Stimulated activated CD4-positive, alpha-beta T cell treated with anti-CD3 and anti-CD28 coated beads, Interleukin-2, amount 100 ng/mL, for 24 hours (primary cell): ENCODE data around the gene MBNL3.
"Not testable (repeated sequence)": the region's sequence is repeated elsewhere in the genome, so short reads cannot be mapped to it uniquely, and the experiment has no call there.

Experiments used
- DNase-seq, 2 donors: peaks; one replicate each; pipeline ENCODE4 v3.0.0-alpha.2; 2020

Gene MBNL3

GRCh38 chrX:132367984-132368383 lies 120.9 kb downstream of the MBNL3 start:
- no peak for DNase-seq

DNA sequence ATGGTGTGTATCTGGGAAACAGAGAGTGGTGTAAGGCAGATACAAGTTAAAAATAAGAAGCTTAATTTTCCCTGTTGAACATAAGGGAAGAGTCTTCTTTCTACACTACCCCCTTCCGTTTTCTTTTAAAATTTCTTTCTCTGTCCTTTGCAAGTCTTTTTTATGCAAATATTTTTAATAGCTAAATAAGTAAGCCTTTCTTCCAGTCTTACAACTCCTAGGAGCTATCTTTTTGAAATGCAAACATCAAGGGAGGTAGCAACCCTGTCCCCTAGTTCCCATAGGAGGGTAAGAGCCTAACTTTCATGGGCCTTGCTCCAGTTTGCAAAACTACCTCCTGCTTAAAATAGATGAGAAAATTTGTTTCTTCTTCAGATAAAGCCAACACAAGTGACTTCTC lies 121.5 kb downstream of the MBNL3 start:
- DNase-seq, result no peak

DNA sequence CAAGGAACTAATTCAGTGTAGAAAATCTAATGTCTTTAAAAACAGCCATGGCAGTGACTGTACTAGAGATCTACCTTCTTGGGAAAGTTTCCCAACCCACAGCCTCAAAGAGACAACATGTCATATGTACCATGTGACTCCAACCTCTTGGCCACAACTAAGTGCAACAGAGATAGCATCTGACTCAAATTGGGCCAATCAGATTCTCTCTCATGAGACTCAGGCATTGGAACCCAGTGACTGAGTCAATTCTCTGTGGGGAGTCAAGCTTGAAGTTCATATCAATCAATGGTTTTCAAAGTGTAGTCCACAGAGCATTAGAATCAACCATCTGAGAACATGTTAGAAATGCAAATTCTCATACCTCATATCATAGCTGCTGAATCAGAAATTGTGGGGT lies 123.3 kb downstream of the MBNL3 start:
- DNase-seq, result no peak

GRCh38 chrX:132364313-132364712 lies 124.5 kb downstream of the MBNL3 start:
- no peak for DNase-seq

DNA sequence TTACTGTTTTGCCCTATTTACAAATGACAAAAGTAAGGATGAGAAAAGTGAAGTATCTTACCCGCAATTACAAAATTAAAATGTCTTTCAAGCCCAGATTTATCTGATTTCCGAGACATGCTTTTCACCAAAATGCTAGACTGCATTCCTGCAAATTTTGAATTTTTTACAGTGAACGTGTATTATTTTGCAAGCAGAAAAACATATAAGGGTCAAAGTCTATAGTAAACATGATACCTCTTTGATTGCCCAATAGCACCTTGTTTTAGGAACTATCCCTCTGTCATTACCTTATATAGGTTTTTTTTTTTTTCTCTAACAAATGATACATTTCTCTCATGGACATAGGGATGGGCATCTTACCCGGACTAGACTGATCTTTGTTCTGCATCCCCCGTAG lies 135.4 kb downstream of the MBNL3 start:
- no peak for DNase-seq

GRCh38 chrX:132336172-132336571 lies 152.7 kb downstream of the MBNL3 start:
- DNase-seq, result no peak

- DNase-seq, result no peak
Observed at GRCh38 chrX:132333351-132333750, 155.5 kb downstream of the MBNL3 start.

DNA sequence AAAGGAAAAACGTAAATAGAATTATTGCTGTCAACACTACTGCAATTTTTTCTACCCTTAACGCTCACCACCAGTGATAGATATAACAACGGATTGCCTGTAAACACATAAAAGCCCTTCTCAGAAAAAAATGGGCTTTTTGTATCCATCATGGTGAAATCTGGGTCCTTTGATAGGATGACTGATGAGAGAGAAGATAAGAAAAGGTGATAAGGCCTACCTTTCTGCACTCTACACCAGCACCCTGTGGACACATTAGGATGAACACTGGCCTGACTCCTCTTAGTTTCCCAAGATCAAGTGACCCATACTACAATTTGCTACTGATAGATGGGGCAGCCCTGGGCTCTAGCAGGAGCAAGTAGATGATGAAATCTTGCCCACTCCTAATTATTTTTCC lies 157.3 kb downstream of the MBNL3 start:
- no peak for DNase-seq

GRCh38 chrX:132331000-132331399 lies 157.8 kb downstream of the MBNL3 start:
- DNase-seq, result no peak

DNA sequence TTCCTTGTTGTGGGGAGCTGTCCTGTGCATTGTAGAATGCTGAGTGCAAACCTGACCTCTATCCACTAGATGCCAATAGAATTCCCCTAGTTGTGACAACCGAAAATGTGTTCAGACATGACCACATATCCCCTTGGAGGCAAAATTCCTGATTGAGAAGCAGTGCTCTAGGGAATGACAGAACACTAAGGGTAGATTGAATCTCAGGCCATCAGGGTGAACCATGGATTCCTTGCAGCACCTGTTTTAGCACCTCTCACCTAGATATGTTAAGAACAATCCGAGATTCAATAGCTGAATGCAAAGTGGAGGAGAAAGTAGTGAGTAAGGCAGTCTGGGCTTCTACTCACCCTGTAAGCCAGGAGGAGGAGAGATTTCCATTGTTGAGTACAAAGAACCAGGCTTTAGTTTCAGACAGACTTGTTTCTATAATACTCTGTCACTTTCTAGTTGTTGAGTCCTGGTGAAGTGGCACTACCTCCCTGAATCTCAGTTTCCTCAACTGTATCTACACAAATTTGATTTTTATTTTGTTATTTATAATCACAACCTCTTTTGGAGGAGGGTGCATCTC lies 158.6 kb downstream of the MBNL3 start:
- no peak for DNase-seq

DNA sequence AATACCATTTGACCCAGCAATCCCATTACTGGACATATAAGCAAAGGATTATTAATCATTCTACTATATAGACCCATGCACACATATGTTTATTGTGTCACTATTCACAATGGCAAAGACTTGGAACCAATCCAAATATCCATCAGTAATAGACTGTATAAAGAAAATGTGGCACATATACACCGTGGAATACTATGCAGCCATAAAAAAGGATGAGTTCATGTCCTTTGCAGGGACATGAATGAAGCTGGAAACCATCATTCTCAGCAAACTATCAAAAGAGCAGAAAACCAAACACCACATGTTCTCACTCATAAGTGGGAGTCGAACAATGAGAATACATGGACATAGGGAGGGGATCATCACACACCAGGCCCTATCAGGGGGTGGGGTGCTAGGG lies 161.9 kb downstream of the MBNL3 start:
- not testable (repeated sequence) for DNase-seq
